ENCODE data around the gene PFDN2. TPM values are rescaled to one million over a fixed set of nuclear protein-coding genes. Genes with fewer than 3 reads are reported as not detected.

The PFDN2 gene
- total and polyA plus RNA-seq, 2 of the 4 experiments (the other 2 are of a cell fraction): 62.4 to 179 TPM

DNA sequence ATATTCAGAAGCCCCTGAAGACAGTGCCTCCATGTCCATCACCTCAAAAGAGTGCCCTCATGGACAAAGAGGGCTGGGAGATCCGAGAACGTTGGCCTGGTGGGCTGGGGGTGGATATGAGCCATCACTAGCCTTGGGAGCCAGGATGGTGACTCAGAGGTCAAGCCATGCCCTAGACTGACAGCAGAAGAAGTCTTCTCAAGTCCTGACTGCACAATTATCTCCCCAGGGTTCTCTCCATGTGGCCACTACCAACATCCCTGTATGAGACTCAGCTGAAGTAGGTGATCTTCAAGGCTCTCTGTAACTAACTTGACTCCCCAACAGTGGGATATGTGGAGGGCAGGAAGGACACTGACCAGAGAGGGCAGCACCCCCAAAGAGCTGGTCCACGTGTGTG is 64.9 kb downstream of the PFDN2 start:
- Histone ChIP-seq H4K5ac (ENCODE audit: low read depth, low read length) (no peak overlapping the region), H3K56ac (ENCODE audit: extremely low read depth, insufficient read depth, low read length) (no peak overlapping the region), H3K9me1 (ENCODE audit: insufficient read depth, low read length) (no peaks in the 10 kb centered on the region), H3K4ac (ENCODE audit: low read depth, low read length) (no peak overlapping the region), H3K9me3 (ENCODE audit: control insufficient read depth, insufficient read depth, low read length) (no peaks in the 10 kb centered on the region), H3K9ac (ENCODE audit: low read depth, low read length) (no peak overlapping the region), H3K4me2 (ENCODE audit: low read depth, low read length) (no peak overlapping the region), H3K4me3 (ENCODE audit: insufficient read depth, low read depth, low read length) (no peak overlapping the region), H3K27ac (ENCODE audit: insufficient read depth, low read length) (no peak overlapping the region), H3K36me3 (ENCODE audit: control insufficient read depth, insufficient read depth, low read length) (no peaks in the 10 kb centered on the region), H2BK5ac (ENCODE audit: low read depth, low read length, poor library complexity, severe bottlenecking) (no peak overlapping the region), H4K8ac (ENCODE audit: low read depth in 2 of 2, low read length in 2 of 2) (no peak overlapping the region), H3K14ac (replicated peaks; ENCODE audit: low read depth, low read length) (no peak overlapping the region), H3K79me1 (ENCODE audit: low read depth in 1 of 2, low read length in 2 of 2) (no peaks in the 10 kb centered on the region), H2AK9ac (replicated peaks; ENCODE audit: low read depth, low read length, poor library complexity) (no peak overlapping the region), H4K91ac (ENCODE audit: insufficient read depth, low read depth, low read length) (no peak overlapping the region), H3K27me3 (ENCODE audit: control insufficient read depth, insufficient read depth, low read length) (no peaks in the 10 kb centered on the region), H3K23ac (ENCODE audit: low read depth, low read length) (no peak overlapping the region), H2BK20ac (ENCODE audit: low read depth, low read length) (no peak overlapping the region), H3K4me1 (ENCODE audit: control insufficient read depth, insufficient read depth, low read length) (no peaks in the 10 kb centered on the region), H2BK120ac (ENCODE audit: low read depth, low read length) (no peak overlapping the region), H2BK15ac (ENCODE audit: low read depth, low read length) (no peak overlapping the region), H2AFZ (replicated peaks; ENCODE audit: low read length, poor library complexity) (no peak overlapping the region), H3K18ac (ENCODE audit: low read depth, low read length) (no peak overlapping the region), H4K20me1 (ENCODE audit: insufficient read depth, low read length) (no peaks in the 10 kb centered on the region), H2AK5ac (ENCODE audit: low read depth, low read length) (no peak overlapping the region)
- WGBS, 2 experiments (ENCODE audit: extremely low coverage in 2 of 2, insufficient read length in 1 of 2): no CpG with 5 or more reads among the region's 3 CpGs
- in situ Hi-C loops (cut with MboI; ENCODE audit: low sequenced_read_pairs) (no loop called here), intact Hi-C loops (cut with micrococcal nuclease) (no loop called here), dilution Hi-C loops (cut with HindIII; ENCODE audit: low sequenced_read_pairs, unreplicated experiment) (no loop called here)
- POLR2A ChIA-PET (ENCODE audit: unreplicated experiment): no interaction called here
- CTCF ChIA-PET: no interaction called here
- DNase-seq (peak; percentile 21), ATAC-seq (ENCODE audit: low read depth) (no peak)
- BruUV-seq (replicated peaks): no TSS peak
- no peak for TF ChIP-seq MAFK (IDR thresholded peaks at IDR 0.05; ENCODE audit: low read depth, low read length)
- TF ChIP-seq, protein P1, sequence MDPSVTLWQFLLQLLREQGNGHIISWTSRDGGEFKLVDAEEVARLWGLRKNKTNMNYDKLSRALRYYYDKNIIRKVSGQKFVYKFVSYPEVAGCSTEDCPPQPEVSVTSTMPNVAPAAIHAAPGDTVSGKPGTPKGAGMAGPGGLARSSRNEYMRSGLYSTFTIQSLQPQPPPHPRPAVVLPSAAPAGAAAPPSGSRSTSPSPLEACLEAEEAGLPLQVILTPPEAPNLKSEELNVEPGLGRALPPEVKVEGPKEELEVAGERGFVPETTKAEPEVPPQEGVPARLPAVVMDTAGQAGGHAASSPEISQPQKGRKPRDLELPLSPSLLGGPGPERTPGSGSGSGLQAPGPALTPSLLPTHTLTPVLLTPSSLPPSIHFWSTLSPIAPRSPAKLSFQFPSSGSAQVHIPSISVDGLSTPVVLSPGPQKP (IDR thresholded peaks at IDR 0.05; ENCODE audit: borderline replicate concordance, low read depth, low read length): no peak
- no peak for TF ChIP-seq CEBPB (IDR thresholded peaks at IDR 0.05; ENCODE audit: low read depth, low read length)
- TF ChIP-seq BHLHE40 (IDR thresholded peaks at IDR 0.05; ENCODE audit: low read depth, low read length): no peak
- TF ChIP-seq, protein P2, sequence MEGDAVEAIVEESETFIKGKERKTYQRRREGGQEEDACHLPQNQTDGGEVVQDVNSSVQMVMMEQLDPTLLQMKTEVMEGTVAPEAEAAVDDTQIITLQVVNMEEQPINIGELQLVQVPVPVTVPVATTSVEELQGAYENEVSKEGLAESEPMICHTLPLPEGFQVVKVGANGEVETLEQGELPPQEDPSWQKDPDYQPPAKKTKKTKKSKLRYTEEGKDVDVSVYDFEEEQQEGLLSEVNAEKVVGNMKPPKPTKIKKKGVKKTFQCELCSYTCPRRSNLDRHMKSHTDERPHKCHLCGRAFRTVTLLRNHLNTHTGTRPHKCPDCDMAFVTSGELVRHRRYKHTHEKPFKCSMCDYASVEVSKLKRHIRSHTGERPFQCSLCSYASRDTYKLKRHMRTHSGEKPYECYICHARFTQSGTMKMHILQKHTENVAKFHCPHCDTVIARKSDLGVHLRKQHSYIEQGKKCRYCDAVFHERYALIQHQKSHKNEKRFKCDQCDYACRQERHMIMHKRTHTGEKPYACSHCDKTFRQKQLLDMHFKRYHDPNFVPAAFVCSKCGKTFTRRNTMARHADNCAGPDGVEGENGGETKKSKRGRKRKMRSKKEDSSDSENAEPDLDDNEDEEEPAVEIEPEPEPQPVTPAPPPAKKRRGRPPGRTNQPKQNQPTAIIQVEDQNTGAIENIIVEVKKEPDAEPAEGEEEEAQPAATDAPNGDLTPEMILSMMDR (conservative IDR thresholded peaks at IDR 0.05; ENCODE audit: low read depth, low read length): no peak
- no peak for TF ChIP-seq RCOR1 (IDR thresholded peaks at IDR 0.05; ENCODE audit: insufficient replicate concordance, low read length)
- no peak for TF ChIP-seq FOS (IDR thresholded peaks at IDR 0.05; ENCODE audit: low read depth, low read length)
